HepG2 (cell line): ENCODE measurements around the gene NOTCH4. TPM values are rescaled to one million over a fixed set of nuclear protein-coding genes. Genes with fewer than 3 reads are reported as not detected.

Source experiments
- FOXA1 ChIP-seq, 2 experiments: fragments of 450-650 bp in 1 of 2; sonication (generic) in 1 of 2; formaldehyde crosslinking in 1 of 2; IDR thresholded peaks; 2 replicates each; pipeline versions ENCODE4 v1.4.0 to v1.6.1; 2016 to 2020; ENCODE audit warnings: missing genetic modification reagents in 1 of 2
- HMG20A ChIP-seq: IDR thresholded peaks from 2 replicates; pipeline ENCODE4 v1.6.1; 2016; ENCODE audit warnings: borderline replicate concordance
- SIN3B ChIP-seq: fragments of 150-350 bp; IDR thresholded peaks from 2 replicates; pipeline ENCODE4 v1.6.1; 2014; ENCODE audit warnings: low read length
- ZC3H4 ChIP-seq: sonication (generic); formaldehyde crosslinking; IDR thresholded peaks from 2 replicates; pipeline ENCODE4 v1.4.0; 2020; ENCODE audit warnings: missing genetic modification reagents, borderline replicate concordance
- ZFY ChIP-seq: sonication (generic); formaldehyde crosslinking; IDR thresholded peaks from 2 replicates; pipeline ENCODE4 v1.4.0; 2020; ENCODE audit warnings: missing genetic modification reagents
- ZNF136 ChIP-seq: sonication (generic); formaldehyde crosslinking; IDR thresholded peaks from 2 replicates; pipeline ENCODE4 v1.8.1; 2022; ENCODE audit warnings: low read depth, mild to moderate bottlenecking, moderate library complexity, missing genetic modification reagents
- ZNF407 ChIP-seq: sonication (generic); formaldehyde crosslinking; IDR thresholded peaks from one replicate; pipeline ENCODE4 v1.5.1; 2020; ENCODE audit warnings: mild to moderate bottlenecking, missing genetic modification reagents; ENCODE audit errors: not compliant biosample characterization
- ZNF432 ChIP-seq: sonication (generic); formaldehyde crosslinking; IDR thresholded peaks from 2 replicates; pipeline ENCODE4 v1.5.0; 2020; ENCODE audit warnings: missing genetic modification reagents, mild to moderate bottlenecking, borderline replicate concordance
- ZNF512B ChIP-seq: sonication (generic); formaldehyde crosslinking; IDR thresholded peaks from 2 replicates; pipeline ENCODE4 v1.5.1; 2020; ENCODE audit warnings: missing genetic modification reagents, mild to moderate bottlenecking, borderline replicate concordance
- ZNF646 ChIP-seq: sonication (generic); formaldehyde crosslinking; IDR thresholded peaks from 2 replicates; pipeline ENCODE4 v1.9.0; 2021; ENCODE audit warnings: mild to moderate bottlenecking, missing genetic modification reagents
- polyA plus RNA-seq, 8 experiments: library from polyadenylated mRNA; depleted of rRNA in 3 of 8; stranded (reverse) in 7 of 8; unstranded in 1 of 8; fragments of >200 nt; fragmentation: Illumina TruSeq in 4 of 8; extraction: Trizol in 4 of 8; gene quantifications; 2 replicates each; pipeline versions ENCODE4 v1.2.1 to v1.2.3, GENCODE V29; 2011 to 2016; ENCODE audit warnings: low read depth in 4 of 8, missing spikeins in 1 of 8, mixed read lengths in 1 of 8; ENCODE audit not compliant: insufficient read depth in 1 of 8
- total RNA-seq, 5 experiments: library from RNA; depleted of rRNA; stranded (reverse); fragments of >200 nt; fragmentation: Illumina TruSeq; extraction: Trizol; gene quantifications; 2 replicates each; pipeline ENCODE4 v1.2.3, GENCODE V29; 2016; ENCODE audit warnings: low read depth in 1 of 5

NOTCH4 gene
- total and polyA plus RNA-seq, 2 of the 13 experiments (the other 11 are each of a cell fraction or from before 2014, with no cell fraction given) = 0.51 to 0.83 TPM

GRCh38 chr6:32195902-32196681, 27.8 kb downstream of the NOTCH4 start (continued):
- TF ChIP-seq ZNF512B (CRISPR knock-in tag) (no peak; the same call in 1 of the 2 replicates), ZNF432 (CRISPR knock-in tag) (no peak), SIN3B (no peak), ZNF136 (CRISPR knock-in tag) (peak; percentile 84), ZNF407 (CRISPR knock-in tag) (peak; percentile 91), ZNF646 (CRISPR knock-in tag) (no peak), ZC3H4 (CRISPR knock-in tag) (no peak; the same call in 1 of the 2 replicates), FOXA1 (IDR thresholded peaks at IDR 0.05) (no peak), FOXA1 (CRISPR knock-in tag; IDR thresholded peaks at IDR 0.05) (no peak), HMG20A (CRISPR knock-in tag) (no peak), ZFY (CRISPR knock-in tag) (peak; percentile 94)
